Stimulated activated CD4-positive, alpha-beta T cell treated with anti-CD3 and anti-CD28 coated beads, Interleukin-1b, Interleukin-23, amount 100 ng/mL, for 4 hours (primary cell): Measurements from ENCODE around the gene POLR2F.
A peak's percentile ranks its signal among the peaks of the same experiment; 100 is the strongest.
"Not testable (repeated sequence)": the region's sequence is repeated elsewhere in the genome, so short reads cannot be mapped to it uniquely, and the experiment has no call there.

Source experiments
- DNase-seq, 2 donors: peaks; one replicate each; pipeline ENCODE4 v3.0.0-alpha.2; 2020; ENCODE audit warnings: low read depth in 2 of 2

Gene POLR2F

GRCh38 chr22:37925330-37925729, 28.2 kb upstream of the POLR2F start:
- no peak for DNase-seq

GRCh38 chr22:37925767-37926166, 27.7 kb upstream of the POLR2F start:
- no peak for DNase-seq

GRCh38 chr22:37926358-37926757, 27.1 kb upstream of the POLR2F start:
- no peak for DNase-seq

- DNase-seq: no peak
Measured at GRCh38 chr22:37926771-37927636, 26.5 kb upstream of the POLR2F start.

- no peak for DNase-seq
Measured at GRCh38 chr22:37927637-37927936, 25.9 kb upstream of the POLR2F start.

- no peak for DNase-seq
Measured at GRCh38 chr22:37929390-37929789, 24.1 kb upstream of the POLR2F start.

- no peak for DNase-seq
Measured at GRCh38 chr22:37930270-37930951, 23.1 kb upstream of the POLR2F start.

GRCh38 chr22:37930952-37931440, 22.5 kb upstream of the POLR2F start:
- DNase-seq: no peak

- no peak for DNase-seq
Measured at GRCh38 chr22:37931893-37932389, 21.6 kb upstream of the POLR2F start.

- DNase-seq: no peak
Measured at GRCh38 chr22:37932401-37932800, 21.1 kb upstream of the POLR2F start.

- DNase-seq: no peak
Measured at GRCh38 chr22:37932821-37933578, 20.5 kb upstream of the POLR2F start.

GRCh38 chr22:37933711-37934376, 19.7 kb upstream of the POLR2F start:
- DNase-seq: peak; percentile 67 to 79

- DNase-seq: no peak
Measured at GRCh38 chr22:37940698-37941376, 12.7 kb upstream of the POLR2F start.

GRCh38 chr22:37942133-37942532, 11.4 kb upstream of the POLR2F start:
- no peak for DNase-seq

GRCh38 chr22:37943136-37943824, 10.2 kb upstream of the POLR2F start:
- no peak for DNase-seq

- DNase-seq: no peak
Measured at GRCh38 chr22:37943825-37944198, 9.7 kb upstream of the POLR2F start.

- DNase-seq: not testable (repeated sequence)
Measured at GRCh38 chr22:37944423-37944822, 9.1 kb upstream of the POLR2F start.

- DNase-seq: not testable (repeated sequence)
Measured at GRCh38 chr22:37947142-37947795, 6.2 kb upstream of the POLR2F start.

GRCh38 chr22:37951305-37951704, 2.2 kb upstream of the POLR2F start:
- no peak for DNase-seq

- not testable (repeated sequence) for DNase-seq
Measured at GRCh38 chr22:37952629-37953028, 870 bp upstream of the POLR2F start.
